IPS DF 4.7 (cell line): ENCODE data around the gene CFAP20.

Experiments used
- DNase-seq: peaks from one replicate; pipeline ENCODE4 v3.0.0-alpha.2; 2013; ENCODE audit warnings: low spot score; ENCODE audit errors: extremely low read depth

CFAP20 gene

DNA sequence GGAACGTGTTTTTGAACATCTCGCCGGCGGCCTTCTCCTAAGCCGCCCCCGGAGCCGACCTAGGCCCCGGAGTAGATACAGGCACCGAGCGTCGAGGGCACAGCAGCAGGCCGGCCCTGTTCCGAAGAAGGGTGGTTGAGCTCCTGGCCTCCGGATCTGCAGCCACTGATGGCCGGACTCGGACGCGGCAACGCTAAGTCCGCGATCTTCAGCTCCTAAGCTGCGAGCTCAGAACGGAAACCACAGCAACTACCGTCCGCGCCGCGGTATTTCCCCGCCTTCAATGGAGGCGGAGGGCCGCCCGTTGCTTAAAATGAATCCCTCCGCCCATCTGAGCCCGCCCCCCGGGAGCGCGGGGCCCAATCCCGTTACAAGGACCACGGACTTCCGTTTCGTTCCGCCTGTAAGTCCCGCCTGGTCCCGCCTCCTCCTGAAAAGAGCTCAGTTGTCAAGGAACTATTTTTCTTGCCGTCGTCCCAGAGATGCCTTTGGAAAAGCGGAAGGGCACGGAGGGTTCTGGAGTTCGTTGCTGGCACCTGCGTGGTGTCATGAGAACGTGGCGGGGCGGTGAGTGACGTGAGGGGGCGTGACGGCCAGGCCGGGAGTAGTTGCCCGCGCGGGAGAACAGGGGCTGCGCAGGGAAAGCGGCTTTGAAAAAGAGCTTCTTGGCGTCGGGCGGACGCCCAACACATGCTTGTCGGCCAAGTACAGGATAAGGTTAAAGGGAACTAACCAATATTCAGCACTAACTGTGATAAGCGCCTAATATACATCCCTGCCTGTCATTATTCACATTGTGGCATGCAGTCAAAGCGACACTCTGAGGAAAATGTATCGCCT lies at the start of gene CFAP20:
Gene CFAP20, minus strand, starts transcription at position 285 of the 840 bp plus-strand sequence. Its CDS starts 266 bp downstream, at position 19.
- DNase-seq: peak; percentile 99

DNA sequence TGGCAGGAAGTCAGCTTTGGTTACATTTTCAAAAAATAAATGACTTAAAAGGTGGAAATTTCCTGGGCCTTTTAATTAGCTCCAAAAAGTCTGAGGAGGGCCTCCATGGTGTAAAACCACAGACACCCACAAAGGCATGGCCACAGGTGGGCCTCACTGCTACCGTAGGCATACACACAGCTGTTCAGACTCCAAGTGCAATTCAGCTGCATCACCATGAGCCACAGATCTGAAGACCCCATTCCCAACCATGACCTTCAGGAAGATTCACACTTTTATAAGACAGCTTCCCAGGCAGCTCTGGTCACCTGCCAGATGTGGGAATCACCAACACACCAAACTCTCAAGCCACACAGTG lies 48.2 kb upstream of the CFAP20 start:
- DNase-seq: no peak

DNA sequence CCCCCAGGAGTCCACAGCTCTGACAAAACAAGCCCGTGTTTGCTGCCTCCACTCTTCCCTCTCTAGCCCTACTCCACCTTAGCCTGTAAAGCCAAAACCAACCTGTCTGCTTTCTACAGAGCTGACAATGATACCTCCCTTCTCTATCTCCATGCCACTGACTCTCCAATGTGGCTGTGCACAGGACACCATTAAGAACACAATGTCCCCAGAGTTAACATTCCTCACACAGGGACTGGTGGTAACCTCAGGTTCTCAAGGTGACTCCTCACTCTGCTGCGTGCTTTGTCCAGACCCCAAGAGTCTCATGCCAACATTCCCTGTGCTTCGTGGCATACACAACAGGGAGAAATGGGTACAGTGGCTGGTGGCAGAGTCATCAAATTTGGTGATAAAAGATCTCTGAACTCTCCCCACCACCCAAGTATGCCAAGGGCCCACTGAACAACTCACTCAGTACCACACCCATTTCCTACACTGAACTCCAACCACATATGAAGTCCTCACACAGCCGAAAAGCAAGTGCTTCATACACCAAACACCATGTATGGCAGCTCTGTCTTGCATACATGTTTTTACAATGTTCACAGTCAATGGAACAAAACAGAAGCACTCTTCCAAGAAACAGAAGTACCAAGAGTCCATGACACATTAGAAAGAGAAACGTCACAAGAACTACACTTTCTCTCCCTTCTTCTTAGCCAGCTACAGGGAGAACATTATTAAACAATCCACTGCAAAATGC lies 47.6 kb upstream of the CFAP20 start:
- no peak for DNase-seq

DNA sequence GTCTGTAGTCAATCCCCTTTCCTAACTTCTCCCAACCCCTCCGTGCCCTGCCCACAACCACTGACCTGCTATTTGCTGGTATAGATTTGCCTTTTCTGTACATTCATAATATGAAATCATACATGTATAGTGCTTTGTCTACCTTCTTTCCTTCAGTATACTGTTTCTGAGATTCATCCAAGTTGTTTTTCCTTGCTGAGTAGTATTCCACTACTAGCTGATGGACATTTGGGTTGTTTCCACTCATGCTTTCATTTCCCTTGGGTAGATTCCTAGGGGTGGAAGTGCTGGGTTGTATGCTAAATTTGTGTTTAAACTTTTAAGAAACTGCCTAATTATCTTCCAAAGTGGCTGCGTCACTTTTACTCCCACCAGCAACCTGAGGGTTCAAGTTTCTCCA lies 41.0 kb upstream of the CFAP20 start:
- DNase-seq: no peak

DNA sequence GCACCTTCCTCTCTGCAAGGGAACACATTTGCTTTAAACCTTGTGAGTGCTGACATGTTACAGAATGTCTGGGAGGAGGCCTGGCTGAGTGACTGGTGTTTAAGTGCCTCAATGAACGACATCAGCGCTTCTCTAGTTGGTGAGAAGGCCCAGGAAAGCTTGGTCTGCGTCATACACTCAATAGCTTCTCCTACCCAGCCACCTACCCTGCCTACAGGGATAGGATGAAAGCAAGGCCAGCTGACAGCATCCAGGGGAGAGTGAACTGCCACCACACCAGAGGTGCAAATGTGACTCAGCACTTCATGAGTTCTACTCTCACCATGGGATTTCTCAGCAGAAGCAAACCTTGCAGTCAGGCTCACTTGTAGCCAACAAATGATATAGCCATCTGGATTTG lies 31.7 kb upstream of the CFAP20 start:
- DNase-seq: no peak

DNA sequence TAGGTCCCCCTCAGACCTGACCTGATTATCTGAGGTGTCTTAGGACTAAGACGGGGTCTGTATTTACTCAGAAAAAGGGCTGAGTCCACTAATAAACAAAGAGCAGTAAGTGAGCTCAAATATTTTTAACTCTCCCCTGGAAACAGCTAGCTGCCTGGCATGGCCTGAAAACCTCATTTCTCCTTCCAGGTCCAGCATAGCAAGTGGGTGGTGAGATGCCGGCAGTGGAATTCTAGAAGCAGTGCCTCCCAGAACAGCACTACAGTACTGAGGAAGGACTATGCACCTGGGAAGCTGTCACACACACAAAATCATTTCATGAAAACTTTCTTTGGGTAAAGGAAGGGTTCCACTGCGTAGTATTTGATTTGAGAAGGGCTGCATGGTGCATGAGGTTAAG lies 29.5 kb upstream of the CFAP20 start:
- no peak for DNase-seq

DNA sequence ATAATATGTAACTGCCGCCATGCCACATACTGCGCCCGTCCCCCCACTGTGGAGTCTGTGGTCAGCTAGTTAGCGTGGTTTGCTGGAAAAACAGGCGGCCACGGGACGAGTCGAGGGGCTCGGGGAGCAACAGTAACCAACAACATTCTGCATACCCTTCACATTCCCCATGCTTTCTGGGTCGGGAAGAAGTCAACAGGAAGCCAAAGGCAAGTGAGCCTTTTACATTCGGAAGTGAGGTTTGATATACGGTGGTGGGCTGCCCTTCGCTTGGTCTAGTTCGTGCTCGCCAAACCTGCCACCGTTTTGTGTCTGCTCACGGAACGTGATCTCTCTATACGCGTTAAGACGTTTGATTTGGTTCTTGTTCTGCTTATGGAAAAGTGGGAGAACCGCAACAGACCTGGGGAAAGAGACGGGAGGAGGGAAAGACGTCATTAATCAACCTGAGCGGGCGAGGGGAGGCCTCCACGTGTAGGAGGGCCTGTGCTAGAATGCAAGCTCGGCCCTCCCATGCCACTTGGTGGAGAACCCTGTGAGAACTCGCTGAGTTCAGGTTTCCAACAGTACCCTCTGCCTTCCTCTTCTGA lies 28.9 kb upstream of the CFAP20 start:
- no peak for DNase-seq

DNA sequence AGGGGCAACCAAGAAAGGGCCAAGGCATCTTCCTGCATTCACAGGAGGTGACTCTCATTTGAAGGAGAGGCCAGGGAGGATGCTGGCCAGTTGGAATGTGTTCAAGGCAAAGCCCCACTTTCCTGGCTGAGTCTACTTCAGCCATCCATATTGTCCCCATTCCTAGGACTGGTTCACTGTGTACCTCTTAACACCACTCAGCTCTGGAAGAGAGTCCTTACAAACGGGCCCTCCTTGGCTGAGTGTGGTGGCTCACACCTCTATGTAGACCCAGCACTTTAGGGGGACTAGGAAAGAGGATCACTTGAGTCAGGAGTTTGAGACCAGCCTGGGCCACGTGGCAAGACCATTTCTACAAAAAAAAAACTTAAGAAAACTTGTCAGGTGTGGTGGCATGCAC lies 28.1 kb upstream of the CFAP20 start:
- DNase-seq: no peak

DNA sequence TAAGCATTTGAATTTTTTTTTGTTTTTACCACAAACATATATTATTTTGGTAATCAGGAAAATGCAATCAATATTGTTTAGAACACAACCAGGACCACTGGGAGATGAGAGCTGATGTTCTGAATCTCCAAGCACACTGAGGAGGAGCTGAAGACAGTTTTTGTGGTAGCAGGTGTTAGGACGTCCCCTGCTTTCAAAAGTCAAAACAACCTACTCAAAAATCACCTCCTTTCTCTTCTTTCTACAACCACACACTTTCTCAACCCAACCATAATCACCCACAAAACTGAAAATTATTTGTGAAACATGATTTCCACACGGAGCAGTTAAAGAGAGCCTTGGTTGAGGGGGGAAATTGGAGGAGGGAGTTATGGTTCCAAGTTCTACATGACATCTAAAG lies 26.7 kb upstream of the CFAP20 start:
- no peak for DNase-seq

DNA sequence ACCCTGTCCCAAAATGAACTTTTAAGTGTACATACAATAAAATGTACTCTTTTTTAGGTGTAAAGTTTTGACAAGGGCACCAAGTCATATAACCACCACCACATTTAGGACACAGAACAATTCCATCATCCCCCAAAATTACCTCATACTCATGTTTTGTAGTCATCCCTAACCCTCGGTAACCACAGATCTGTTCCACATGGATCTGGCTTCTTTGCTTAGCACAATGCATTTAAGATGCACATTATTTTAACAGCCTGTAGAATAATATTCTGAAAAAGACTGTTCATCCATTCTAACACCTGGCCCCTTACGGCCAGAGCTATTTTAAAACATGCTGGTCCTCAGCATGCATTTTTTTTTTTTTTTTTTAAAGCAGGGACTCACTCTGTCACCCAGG lies 25.2 kb upstream of the CFAP20 start:
- no peak for DNase-seq

DNA sequence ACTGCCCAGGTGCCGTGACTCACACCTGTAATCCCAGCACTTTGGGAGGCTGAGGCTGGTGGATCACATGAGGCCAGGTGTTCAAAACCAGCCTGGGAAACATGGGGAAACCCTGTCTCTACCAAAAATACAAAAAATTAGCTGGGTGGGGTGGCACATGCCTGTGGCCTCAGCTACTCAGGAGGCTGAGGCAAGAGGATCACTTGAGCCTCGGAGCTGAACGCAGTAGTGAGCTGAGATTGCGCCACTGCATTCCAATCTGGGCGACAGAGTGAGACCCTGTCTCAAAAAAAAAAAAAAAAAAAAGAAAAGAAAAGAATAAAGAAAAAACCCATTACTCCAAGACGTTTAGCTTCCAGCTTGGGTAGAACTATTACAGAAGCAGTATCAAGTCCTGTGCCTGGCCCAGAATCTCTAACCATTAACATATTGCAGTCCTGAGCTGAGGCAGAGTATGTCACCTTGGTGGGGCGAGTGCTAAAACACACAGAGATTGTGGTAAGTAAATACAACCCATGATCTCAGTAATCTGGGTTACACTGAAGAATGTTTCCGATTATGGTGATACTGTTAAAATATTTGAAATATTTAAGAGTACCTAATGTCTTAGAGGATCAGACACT lies 23.2 kb upstream of the CFAP20 start:
- no peak for DNase-seq

DNA sequence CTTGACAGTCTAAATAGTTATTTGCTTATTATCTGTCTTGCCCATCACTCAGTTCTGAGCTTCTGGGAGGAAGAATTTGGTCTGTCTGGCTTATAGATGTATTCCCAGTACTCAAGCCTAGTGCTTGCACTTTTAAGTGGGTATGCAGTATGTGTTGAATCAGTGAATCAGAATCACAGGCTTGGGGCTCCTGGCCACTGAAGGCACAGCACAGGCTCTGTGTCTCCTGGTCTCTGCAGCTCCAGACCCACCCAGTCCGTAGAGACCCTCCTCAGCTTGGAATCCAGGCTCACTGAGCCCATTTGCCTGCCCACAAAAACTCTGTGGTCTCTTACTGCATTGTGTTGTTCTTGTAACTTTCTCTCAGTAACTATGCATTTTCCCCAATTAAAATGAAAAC lies 19.3 kb upstream of the CFAP20 start:
- DNase-seq: no peak

DNA sequence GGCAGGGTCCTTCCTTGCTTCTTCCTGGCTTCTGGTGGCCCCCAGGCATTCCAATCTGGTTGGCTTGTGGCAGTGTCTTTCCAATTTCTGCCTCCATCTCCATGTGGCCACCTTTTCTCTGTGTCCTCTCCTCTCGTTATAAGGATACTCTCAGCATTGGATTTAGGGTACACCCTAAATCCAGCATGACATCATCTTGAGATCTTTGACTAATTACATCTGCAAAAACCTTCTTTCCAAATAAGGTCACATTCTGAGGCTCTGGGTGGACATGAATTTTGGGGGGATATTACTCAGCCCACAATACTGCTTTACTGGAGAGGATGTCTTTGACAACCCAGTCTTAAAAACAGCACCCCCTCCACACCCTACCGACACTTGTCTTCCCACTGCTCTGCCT lies 18.9 kb upstream of the CFAP20 start:
- DNase-seq: no peak

DNA sequence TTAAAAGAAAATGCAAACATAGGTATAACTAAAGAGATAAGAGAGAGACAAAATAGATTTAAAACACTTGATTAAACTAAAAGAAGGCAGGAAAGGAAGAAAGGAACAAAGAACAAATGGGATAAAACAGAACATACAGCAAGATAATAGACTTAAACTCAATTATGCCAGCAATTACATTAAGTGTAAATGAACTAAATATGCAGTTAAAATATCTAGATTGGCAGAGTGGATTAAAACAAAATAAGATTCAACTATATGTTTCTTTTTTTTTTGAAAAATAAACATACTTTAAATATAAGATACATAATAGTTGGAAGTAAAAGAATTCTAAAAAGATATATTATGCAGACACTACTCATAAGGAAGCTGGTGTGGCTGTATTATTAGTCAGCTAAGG lies 9.7 kb upstream of the CFAP20 start:
- DNase-seq: no peak

DNA sequence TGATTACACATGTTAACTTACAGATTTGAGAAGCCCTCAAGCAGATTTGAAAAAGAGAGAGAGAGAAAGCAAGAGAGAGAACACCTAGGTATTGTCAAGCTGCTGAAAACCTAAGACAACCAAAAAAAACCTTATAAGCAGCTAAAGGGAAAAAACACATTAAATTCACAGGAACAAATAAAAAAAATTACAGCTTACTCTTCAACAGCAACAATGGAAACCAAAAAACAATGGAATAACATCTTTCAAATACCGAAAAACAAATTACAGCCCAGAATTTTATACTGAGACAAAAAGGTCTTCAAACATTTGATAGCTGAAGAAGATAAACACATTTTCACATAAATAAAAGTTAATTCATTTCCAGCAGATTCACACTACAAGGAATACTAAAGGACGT lies 8.4 kb upstream of the CFAP20 start:
- no peak for DNase-seq

DNA sequence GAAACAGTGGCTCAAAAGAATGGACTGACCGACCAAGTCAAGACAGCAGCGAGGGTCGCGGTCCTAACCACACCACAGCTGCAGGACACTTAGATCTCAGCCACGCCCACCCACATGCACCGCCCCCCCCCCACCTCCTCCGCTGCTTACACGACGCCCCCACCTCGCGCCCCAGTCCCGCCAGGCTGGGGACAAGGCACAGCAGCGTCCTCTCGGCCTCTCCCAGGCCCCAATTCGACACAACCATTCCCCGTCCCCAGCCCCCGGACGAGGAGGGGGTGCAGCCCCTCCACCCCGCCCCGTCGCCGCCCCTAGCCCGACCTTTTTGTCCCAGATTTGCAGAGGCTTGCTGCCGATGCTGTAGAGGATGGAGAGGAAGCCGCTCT lies 477 bp downstream of the CFAP20 start:
- DNase-seq: no peak

DNA sequence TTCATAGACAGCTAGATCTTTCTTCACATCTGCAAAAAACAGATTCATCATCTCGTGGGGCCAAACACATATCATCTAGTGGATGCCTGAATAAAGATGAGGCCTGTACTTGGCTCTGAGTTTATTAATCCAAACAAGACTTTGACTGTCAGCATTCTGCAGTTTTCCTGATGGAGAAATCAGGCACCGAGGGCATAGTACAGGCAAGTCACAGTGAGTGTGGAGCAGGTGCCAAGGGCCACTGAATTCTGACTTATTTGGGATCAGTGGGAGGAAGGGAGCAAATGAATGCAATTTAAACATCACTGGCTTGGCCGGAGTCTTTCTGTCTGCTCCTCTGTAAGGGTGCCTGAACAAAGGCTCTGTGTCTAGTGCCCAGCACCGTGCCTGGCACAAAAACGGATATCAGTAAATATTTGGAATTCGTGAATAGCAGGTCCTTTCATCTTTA lies 975 bp downstream of the CFAP20 start:
- DNase-seq: no peak

DNA sequence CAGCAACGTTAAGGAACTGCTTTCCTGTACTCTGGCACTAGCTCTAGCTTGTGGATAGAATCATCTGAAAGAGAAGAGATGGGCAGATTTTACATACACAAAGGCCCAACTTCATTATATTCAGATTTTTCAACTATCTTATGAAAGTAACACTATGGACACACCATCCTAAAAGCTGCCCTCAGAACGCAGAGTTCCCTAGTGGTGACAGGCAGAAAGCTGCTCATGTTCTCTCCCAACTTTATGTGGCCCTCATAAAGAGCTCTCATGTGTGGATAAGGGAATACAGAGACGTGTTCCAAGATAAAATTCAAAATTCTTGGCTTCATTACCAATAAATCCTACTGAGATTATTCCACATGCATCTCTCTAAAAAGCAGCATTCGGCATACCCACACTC lies 1.5 kb downstream of the CFAP20 start:
- no peak for DNase-seq

DNA sequence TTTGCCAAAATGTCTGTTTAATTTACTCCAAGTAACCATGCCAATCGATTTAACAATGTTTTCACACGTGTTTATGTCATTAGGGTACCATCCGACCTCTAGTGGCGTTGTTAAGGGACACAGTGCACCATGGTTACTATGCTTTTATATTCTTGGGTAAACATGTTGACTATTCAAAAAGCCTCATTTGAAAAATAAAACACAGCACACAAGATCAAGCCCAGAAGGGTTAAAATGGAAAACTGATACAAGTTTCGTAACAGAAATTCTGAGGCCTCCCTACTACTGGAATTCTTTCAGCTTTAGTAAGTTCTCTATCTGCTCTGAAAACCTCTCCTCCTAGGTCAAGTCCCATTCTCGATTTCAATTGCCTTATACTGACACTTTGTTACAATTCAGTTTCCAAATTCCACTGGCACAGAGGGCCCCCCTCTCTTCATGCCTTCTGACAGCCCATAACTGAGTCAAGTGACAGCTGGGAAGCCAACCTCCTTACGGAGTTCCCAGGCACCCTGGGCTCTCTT lies 2.1 kb downstream of the CFAP20 start:
- DNase-seq: no peak

DNA sequence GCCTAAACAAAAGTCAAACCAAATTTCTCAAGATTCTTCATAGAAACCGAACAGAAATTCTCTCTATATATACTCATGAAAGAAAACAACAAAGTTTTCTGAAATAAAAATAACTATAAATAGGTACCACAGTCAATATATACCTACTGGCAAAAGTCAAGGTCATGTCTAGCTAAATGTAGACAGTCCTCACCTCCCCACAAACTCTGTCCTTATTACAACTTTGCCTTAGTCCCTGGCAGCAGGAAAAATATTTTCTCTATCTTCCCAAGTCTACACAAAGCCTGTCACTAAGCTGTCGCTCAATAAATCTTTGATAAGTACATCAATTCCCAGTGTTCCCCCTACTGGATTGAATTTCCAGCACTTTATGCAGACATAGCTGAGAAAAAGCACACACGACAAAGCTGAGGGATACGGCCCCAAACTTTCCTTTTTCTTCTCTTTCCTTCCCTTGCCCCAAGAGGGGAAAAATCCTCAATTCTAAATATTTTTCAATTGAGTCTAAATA lies 2.7 kb downstream of the CFAP20 start:
- no peak for DNase-seq

DNA sequence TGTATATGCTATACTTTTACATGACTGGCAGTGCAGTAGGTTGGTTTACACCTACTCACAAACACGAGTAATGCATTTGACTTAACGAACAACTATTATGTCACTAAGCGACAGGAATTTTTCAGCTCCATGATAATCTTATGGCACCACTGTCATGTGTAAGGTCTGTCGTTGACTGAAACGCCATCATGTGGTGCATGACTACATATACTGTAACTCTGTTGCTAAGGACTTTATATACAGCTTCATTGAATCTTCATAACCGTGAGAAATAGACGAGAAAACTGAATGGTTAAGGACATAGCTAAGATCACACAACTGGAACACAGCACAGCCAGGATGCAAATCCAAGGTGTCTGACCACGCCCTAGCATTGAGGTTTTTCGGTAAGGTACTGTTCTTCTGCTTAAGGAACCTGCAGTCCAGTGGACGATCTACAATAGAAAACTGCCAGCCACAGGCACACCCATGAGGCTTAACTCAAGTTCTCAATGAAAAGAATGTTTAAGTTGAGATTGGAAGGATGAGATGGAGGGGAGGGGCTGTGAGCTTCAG lies 3.3 kb downstream of the CFAP20 start:
- no peak for DNase-seq
